ENCODE results near the gene SMAD2.
A peak's percentile ranks its signal among the peaks of the same experiment; 100 is the strongest.
"Not testable (repeated sequence)": the region's sequence is repeated elsewhere in the genome, so short reads cannot be mapped to it uniquely, and the experiment has no call there.

SMAD2 gene

DNA sequence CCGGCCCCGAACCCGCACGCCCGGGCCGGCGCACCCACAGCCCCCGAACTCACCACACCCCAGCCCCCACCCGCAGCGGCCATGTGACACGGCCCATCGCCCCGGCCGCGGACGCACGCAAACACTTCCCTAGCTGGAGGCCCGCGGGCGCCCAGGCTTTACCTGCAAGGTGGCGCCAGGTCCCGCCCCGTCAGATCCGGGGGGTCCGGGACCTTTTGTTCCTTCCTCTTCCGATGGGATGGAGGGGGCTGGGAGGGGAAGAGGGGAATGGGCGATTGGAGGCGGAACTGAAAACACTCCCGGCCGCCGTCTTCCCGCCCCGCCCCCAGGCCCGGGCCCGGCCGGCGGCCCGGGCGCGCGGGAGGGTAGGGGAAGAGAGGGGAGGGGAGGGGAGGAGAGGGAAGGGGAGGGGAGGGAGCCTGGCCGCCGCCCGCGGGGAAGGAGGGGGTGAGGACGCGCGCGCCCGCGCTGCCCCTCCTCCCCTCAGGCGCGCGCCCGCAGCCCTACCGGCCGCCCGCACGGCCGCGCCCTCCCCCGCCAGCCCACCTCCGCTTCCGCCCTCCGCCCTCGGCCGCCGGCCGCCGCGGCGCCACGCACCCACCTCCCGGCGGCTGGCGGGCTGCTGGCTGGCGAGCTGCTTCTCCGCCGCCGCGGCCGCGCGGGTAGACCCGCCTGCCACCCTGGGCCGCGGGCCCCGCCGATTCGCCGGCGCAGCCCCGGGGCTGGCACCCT lies at the start of gene SMAD2:
Gene SMAD2 (minus strand): TSS at position 461 of the 732 bp plus-strand sequence. CDS start 33,903 bp downstream, outside the sequence.
- DNase-seq: peak; percentile 69
- in situ Hi-C loops (cut with HindIII; ENCODE audit: low pct_ligation_motif_present, low pct_unique_long_range_greater_than_20kb, low sequenced_read_pairs): no loop called here

- DNase-seq: no peak
- in situ Hi-C loops (cut with HindIII; ENCODE audit: low pct_ligation_motif_present, low pct_unique_long_range_greater_than_20kb, low sequenced_read_pairs): no loop called here
These were observed 49.2 kb upstream of the SMAD2 start for GRCh38 chr18:47979611-47980200.

- no peak for DNase-seq
- in situ Hi-C loops (cut with HindIII; ENCODE audit: low pct_ligation_motif_present, low pct_unique_long_range_greater_than_20kb, low sequenced_read_pairs): no loop called here
These were observed 48.1 kb upstream of the SMAD2 start for GRCh38 chr18:47978603-47979002.

- DNase-seq: no peak
- in situ Hi-C loops (cut with HindIII; ENCODE audit: low pct_ligation_motif_present, low pct_unique_long_range_greater_than_20kb, low sequenced_read_pairs): no loop called here
These were observed 47.7 kb upstream of the SMAD2 start for GRCh38 chr18:47978141-47978540.

- no peak for DNase-seq
- in situ Hi-C loops (cut with HindIII; ENCODE audit: low pct_ligation_motif_present, low pct_unique_long_range_greater_than_20kb, low sequenced_read_pairs): no loop called here
These were observed 45.2 kb upstream of the SMAD2 start for GRCh38 chr18:47975701-47976100.

- DNase-seq: no peak
- in situ Hi-C loops (cut with HindIII; ENCODE audit: low pct_ligation_motif_present, low pct_unique_long_range_greater_than_20kb, low sequenced_read_pairs): no loop called here
These were observed 44.6 kb upstream of the SMAD2 start for GRCh38 chr18:47975105-47975504.

GRCh38 chr18:47970664-47971531 lies 40.4 kb upstream of the SMAD2 start:
- no peak for DNase-seq
- in situ Hi-C loops (cut with HindIII; ENCODE audit: low pct_ligation_motif_present, low pct_unique_long_range_greater_than_20kb, low sequenced_read_pairs): no loop called here

- no peak for DNase-seq
- in situ Hi-C loops (cut with HindIII; ENCODE audit: low pct_ligation_motif_present, low pct_unique_long_range_greater_than_20kb, low sequenced_read_pairs): no loop called here
These were observed 39.4 kb upstream of the SMAD2 start for GRCh38 chr18:47969816-47970215.

GRCh38 chr18:47968721-47969120 lies 38.3 kb upstream of the SMAD2 start:
- DNase-seq: no peak
- in situ Hi-C loops (cut with HindIII; ENCODE audit: low pct_ligation_motif_present, low pct_unique_long_range_greater_than_20kb, low sequenced_read_pairs): no loop called here

DNA sequence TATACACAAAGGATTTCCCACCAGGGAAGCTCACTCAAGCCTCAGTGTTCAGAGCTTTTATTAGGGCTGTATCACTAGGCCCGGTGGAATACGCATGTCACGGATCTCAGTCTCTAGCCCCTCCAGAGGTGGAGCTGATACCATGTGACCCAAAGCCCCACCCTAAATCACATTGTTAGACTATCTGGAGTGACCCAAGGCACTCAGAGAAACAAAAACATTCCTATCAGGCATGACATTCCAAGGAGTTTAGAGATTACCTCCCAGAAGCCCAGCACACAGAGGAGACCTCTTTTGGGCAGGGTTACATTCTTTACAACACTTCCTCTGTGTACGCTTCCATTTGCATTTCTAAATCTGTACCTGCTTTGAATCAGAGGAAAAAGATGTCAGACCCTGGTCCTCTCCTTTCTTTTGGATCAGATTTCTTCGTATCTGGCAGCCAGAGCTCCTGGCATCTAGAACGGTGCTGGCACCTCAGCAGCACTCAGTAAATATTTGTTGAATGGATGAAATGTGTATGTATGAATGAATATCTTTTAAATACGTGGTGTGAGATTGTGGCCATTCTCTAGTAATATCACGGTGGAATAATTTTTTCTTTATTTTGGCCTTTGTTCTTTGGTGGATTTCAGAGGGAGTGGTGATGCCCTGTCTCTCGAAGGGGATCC lies 37.7 kb upstream of the SMAD2 start:
- DNase-seq: peak; percentile 5
- in situ Hi-C loops (cut with HindIII; ENCODE audit: low pct_ligation_motif_present, low pct_unique_long_range_greater_than_20kb, low sequenced_read_pairs): no loop called here

GRCh38 chr18:47964053-47964452 lies 33.6 kb upstream of the SMAD2 start:
- DNase-seq: no peak

GRCh38 chr18:47961003-47961402 lies 30.5 kb upstream of the SMAD2 start:
- in situ Hi-C loops (cut with HindIII; ENCODE audit: low pct_ligation_motif_present, low pct_unique_long_range_greater_than_20kb, low sequenced_read_pairs): not testable (repeated sequence)

More at GRCh38 chr18:47964053-47964452, 33.6 kb upstream of the SMAD2 start:
- in situ Hi-C loops (cut with HindIII; ENCODE audit: low pct_ligation_motif_present, low pct_unique_long_range_greater_than_20kb, low sequenced_read_pairs): no loop called here

GRCh38 chr18:47953471-47953931 lies 23.0 kb upstream of the SMAD2 start:
- in situ Hi-C loops (cut with HindIII; ENCODE audit: low pct_ligation_motif_present, low pct_unique_long_range_greater_than_20kb, low sequenced_read_pairs): no loop called here
- peak; percentile 78 for DNase-seq

More at GRCh38 chr18:47961003-47961402, 30.5 kb upstream of the SMAD2 start:
- DNase-seq: not testable (repeated sequence)

DNA sequence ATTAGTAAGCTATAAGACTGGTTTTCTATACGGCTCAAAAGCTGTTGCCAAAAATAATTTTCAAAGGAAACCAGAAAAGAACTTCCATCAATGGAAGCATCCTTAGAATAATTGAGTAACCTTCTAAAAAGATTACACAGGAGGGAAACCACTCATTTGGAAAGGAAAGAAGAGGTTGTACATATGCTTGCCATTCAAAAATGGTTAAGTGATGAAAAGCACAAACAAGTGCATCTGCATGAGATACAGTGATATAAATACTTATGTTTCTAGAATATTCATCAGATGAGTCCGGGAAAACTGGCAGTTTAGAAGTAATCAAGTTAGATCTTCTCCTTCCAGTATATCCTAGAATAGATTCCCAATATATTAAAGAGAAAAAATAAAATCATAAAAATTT lies 20.1 kb upstream of the SMAD2 start:
- DNase-seq: no peak
- in situ Hi-C loops (cut with HindIII; ENCODE audit: low pct_ligation_motif_present, low pct_unique_long_range_greater_than_20kb, low sequenced_read_pairs): no loop called here

GRCh38 chr18:47949202-47949601 lies 18.7 kb upstream of the SMAD2 start:
- in situ Hi-C loops (cut with HindIII; ENCODE audit: low pct_ligation_motif_present, low pct_unique_long_range_greater_than_20kb, low sequenced_read_pairs): no loop called here
- no peak for DNase-seq

DNA sequence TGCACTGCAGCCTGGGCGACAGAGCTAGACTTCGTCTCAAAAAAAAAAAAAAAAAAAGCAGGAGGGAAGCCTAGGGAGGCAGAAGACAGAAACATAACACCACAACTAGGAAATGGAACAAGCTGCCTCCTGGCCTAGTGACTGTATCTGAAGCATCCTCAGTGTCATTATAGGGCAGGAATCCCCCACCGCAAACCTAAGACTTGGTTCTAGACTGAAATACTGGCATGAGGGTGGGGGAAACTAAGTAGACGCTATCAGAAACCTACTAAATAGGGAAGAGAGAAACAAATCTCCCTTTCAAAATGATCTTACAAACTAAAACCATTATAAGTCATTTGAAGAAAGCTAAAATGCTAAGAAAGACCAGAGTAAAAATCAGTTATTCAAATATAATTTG lies 16.4 kb upstream of the SMAD2 start:
- in situ Hi-C loops (cut with HindIII; ENCODE audit: low pct_ligation_motif_present, low pct_unique_long_range_greater_than_20kb, low sequenced_read_pairs): no loop called here
- no peak for DNase-seq

DNA sequence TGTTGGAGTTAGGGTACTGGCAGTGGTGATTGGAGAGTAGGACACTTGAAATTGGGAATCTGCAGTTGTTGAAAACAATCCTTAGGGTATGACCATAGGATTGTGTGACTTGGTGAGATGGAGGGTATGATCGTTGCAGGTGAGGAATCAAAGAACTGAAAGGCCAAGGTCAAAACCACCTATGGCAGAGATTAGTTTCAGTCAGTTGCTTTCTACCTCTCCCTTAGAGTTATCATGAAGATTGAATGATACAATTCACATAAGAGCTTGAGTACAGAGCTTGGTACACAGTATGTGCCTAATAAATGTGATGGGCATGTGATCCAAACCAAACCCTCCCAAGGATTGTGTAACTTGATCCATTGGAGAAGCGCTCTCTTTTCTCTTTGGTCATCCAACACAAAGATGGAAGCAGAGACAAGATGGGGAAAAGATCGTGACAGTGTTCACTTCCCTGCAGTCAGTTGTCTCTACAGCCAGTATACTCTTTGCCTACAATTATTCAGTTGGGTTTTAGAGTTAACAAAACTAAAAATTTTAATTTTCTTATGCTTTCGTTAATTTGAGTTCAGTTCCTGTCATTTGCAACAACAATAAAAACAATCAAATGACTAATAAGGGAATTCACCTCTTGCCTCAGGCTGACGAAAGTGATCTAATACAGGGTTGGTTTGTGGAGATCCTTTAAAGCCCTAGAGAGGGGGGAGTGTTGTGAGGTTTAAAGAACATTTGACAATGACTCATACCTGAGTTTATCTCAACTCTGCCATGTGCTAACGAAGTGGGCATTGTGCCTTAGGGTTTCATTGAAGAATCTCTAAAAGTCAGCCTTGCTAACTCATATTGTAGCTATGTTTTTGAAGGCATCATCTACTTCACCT lies 14.8 kb upstream of the SMAD2 start:
- DNase-seq: no peak
- in situ Hi-C loops (cut with HindIII; ENCODE audit: low pct_ligation_motif_present, low pct_unique_long_range_greater_than_20kb, low sequenced_read_pairs): no loop called here

GRCh38 chr18:47936952-47937351 lies 6.5 kb upstream of the SMAD2 start:
- in situ Hi-C loops (cut with HindIII; ENCODE audit: low pct_ligation_motif_present, low pct_unique_long_range_greater_than_20kb, low sequenced_read_pairs): no loop called here
- DNase-seq: no peak

Data from ACHN (cell line).